ENCODE measurements around the gene TMEM181.

DNA sequence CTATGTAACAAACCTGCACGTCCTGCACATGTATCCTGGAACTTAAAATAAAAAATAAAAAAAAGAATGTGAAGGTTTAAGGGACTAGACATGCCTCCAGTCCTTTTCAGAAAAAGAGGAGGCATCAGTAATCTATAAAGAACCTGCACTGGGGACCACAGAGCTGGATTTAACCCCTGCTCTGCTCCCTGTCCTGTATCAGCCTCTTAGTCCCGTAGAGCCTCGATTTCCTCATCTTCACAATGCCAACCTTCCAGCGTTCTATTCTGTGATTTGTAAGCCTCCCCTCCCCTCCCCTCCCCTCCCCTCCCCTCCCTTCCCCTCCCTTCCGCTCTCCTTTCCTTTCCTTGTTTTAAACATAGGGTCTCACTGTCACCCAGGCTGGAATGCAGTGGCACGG is 31.1 kb upstream of the TMEM181 start:
- TF ChIP-seq, protein P1, sequence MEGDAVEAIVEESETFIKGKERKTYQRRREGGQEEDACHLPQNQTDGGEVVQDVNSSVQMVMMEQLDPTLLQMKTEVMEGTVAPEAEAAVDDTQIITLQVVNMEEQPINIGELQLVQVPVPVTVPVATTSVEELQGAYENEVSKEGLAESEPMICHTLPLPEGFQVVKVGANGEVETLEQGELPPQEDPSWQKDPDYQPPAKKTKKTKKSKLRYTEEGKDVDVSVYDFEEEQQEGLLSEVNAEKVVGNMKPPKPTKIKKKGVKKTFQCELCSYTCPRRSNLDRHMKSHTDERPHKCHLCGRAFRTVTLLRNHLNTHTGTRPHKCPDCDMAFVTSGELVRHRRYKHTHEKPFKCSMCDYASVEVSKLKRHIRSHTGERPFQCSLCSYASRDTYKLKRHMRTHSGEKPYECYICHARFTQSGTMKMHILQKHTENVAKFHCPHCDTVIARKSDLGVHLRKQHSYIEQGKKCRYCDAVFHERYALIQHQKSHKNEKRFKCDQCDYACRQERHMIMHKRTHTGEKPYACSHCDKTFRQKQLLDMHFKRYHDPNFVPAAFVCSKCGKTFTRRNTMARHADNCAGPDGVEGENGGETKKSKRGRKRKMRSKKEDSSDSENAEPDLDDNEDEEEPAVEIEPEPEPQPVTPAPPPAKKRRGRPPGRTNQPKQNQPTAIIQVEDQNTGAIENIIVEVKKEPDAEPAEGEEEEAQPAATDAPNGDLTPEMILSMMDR (IDR thresholded peaks at IDR 0.05), result no peak
- no peak for TF ChIP-seq POLR2A (IDR thresholded peaks at IDR 0.05)
